Thyroid gland (tissue), 4 donors: ENCODE results near the gene MZF1. TPM values are rescaled to one million over a fixed set of nuclear protein-coding genes. Genes with fewer than 3 reads are reported as not detected.

Experiments
- DNase-seq, 2 donors: peaks; one replicate each; pipeline ENCODE4 v3.0.0-alpha.2; 2019
- H3K27ac ChIP-seq, 3 donors: fragments of 200-600 bp; sonication (generic); 1 replicate in 2 of 3; 2 replicates in 1 of 3; pipeline ENCODE4 v1.5.1; 2016 to 2019; ENCODE audit warnings: mild to moderate bottlenecking in 1 of 3, moderate library complexity in 1 of 3
- H3K27me3 ChIP-seq: fragments of 200-600 bp; sonication (generic); one replicate; pipeline ENCODE4 v1.5.1; 2019
- H3K36me3 ChIP-seq, 2 donors: fragments of 200-600 bp; sonication (generic); one replicate each; pipeline ENCODE4 v1.5.1; 2016 to 2019
- H3K4me1 ChIP-seq, 2 donors: fragments of 200-600 bp; sonication (generic); one replicate each; pipeline ENCODE4 v1.5.1; 2017 to 2019
- H3K4me3 ChIP-seq, 3 donors: fragments of 200-600 bp; sonication (generic); replicated peaks in 1 of 3; 1 replicate in 2 of 3; 2 replicates in 1 of 3; pipeline ENCODE4 v1.5.1; 2016; ENCODE audit warnings: mild to moderate bottlenecking in 1 of 3
- H3K9me3 ChIP-seq: fragments of 200-600 bp; sonication (generic); one replicate; pipeline ENCODE4 v1.5.1; 2017
- CTCF ChIP-seq, 6 experiments: fragments of 200-600 bp in 3 of 6; fragments of 450-650 bp in 3 of 6; sonication (generic) in 3 of 6; IDR thresholded peaks; one replicate each; pipeline ENCODE4 v1.5.1; 2016 to 2019; ENCODE audit warnings: antibody characterized with exemption in 6 of 6, mild to moderate bottlenecking in 2 of 6, inconsistent platforms in 1 of 6, moderate library complexity in 1 of 6
- POLR2A ChIP-seq, 2 donors: fragments of 450-650 bp; IDR thresholded peaks; one replicate each; pipeline ENCODE4 v1.6.1; 2017; ENCODE audit warnings: antibody characterized with exemption in 2 of 2, mild to moderate bottlenecking in 2 of 2, moderate library complexity in 1 of 2
- WGBS, 2 donors: methylation state at CpG; one replicate each; pipeline ENCODE4 v1.1.5; 2017; 5-methylcytosine and 5-hydroxymethylcytosine counted together
- intact Hi-C: fragments of 100-400 bp; cut with DNase I; formaldehyde crosslinking; loops from one replicate; pipeline ENCODE4 v1.15.1; 2023
- total RNA-seq, 4 donors: library from RNA; depleted of rRNA; stranded (reverse); fragments of >200 nt; gene quantifications; one replicate each; pipeline ENCODE4 v1.2.3, GENCODE V29; 2016

The MZF1 gene
- total RNA-seq, 4 donors from 2014 or later = 55.0 to 82.7 (median 70.5) TPM

- Histone ChIP-seq H3K36me3 (peaks cover 14 to 20% of the 10 kb centered on the region in 2 donors), H3K27me3 (no peaks in the 10 kb centered on the region), H3K4me1 (peaks cover 40 to 57% of the 10 kb centered on the region in 2 donors), H3K27ac (peak overlapping the region; percentile 87 to 100 (median 98)), H3K4me3 (peak overlapping the region; percentile 61 to 90 (median 83)), H3K9me3 (no peaks in the 10 kb centered on the region)
- intact Hi-C loops = no loop called here
- WGBS, 2 donors = 30 to 35% methylated on average over 12 of the region's 12 CpGs
- no peak for TF ChIP-seq POLR2A (IDR thresholded peaks at IDR 0.05)
- no peak for TF ChIP-seq CTCF (IDR thresholded peaks at IDR 0.05)
- no peak for DNase-seq
Observed at GRCh38 chr19:58557221-58558065, 15.7 kb downstream of the MZF1 start.

GRCh38 chr19:58556622-58557220 is 16.4 kb downstream of the MZF1 start:
- WGBS, 2 donors = 58 to 61% methylated on average over 10 of the region's 10 CpGs
- DNase-seq = no peak
- Histone ChIP-seq H3K4me3 (peak overlapping the region in 1 of 3 donors; percentile 90), H3K36me3 (peaks cover 20 to 27% of the 10 kb centered on the region in 2 donors), H3K27me3 (no peaks in the 10 kb centered on the region), H3K4me1 (peaks cover 33 to 50% of the 10 kb centered on the region in 2 donors), H3K9me3 (no peaks in the 10 kb centered on the region), H3K27ac (peak overlapping the region in 2 of 3 donors; percentile 98 to 100)
- TF ChIP-seq CTCF (IDR thresholded peaks at IDR 0.05) = no peak
- no peak for TF ChIP-seq POLR2A (IDR thresholded peaks at IDR 0.05)
- intact Hi-C loops = no loop called here

GRCh38 chr19:58555920-58556621 is 17.1 kb downstream of the MZF1 start:
- no peak for TF ChIP-seq CTCF (IDR thresholded peaks at IDR 0.05)
- TF ChIP-seq POLR2A (IDR thresholded peaks at IDR 0.05) = no peak
- H3K27ac ChIP-seq = peak overlapping the region in 1 of 3 donors; percentile 88
- H3K4me3 ChIP-seq = no peak overlapping the region
- WGBS, 2 donors = 88 to 90% methylated on average over 8 to 16 of the region's 16 CpGs
- intact Hi-C loops = no loop called here
- peaks cover 33 to 44% of the 10 kb centered on the region in 2 donors for H3K4me1 ChIP-seq
- H3K9me3 ChIP-seq = no peaks in the 10 kb centered on the region
- no peak for DNase-seq
- peaks cover 25 to 34% of the 10 kb centered on the region in 2 donors for H3K36me3 ChIP-seq
- no peaks in the 10 kb centered on the region for H3K27me3 ChIP-seq

- no peaks in the 10 kb centered on the region for H3K9me3 ChIP-seq
- H3K4me1 ChIP-seq = peaks cover 33 to 44% of the 10 kb centered on the region in 2 donors
- H3K27me3 ChIP-seq = no peaks in the 10 kb centered on the region
- peak overlapping the region in 1 of 3 donors; percentile 72 for H3K4me3 ChIP-seq
- TF ChIP-seq POLR2A (IDR thresholded peaks at IDR 0.05) (no peak), CTCF (IDR thresholded peaks at IDR 0.05) (no peak)
- peaks cover 31 to 40% of the 10 kb centered on the region in 2 donors for H3K36me3 ChIP-seq
- H3K27ac ChIP-seq = peak overlapping the region; percentile 56 to 89 (median 88)
- 57% methylated on average over 4 of the region's 4 CpGs for WGBS, 2 donors
- intact Hi-C loops = no loop called here
- peak in 1 of 2 donors; percentile 22 for DNase-seq
Observed at GRCh38 chr19:58555369-58555885, 17.7 kb downstream of the MZF1 start.
